WTC11 (cell line): Measurements from ENCODE around the gene H2AZ2. TPM values are rescaled to one million over a fixed set of nuclear protein-coding genes. Genes with fewer than 3 reads are reported as not detected.

ENCODE experiments used
- ATAC-seq: fragments of 200-7000 bp; cut with Tn5 transposase; 2 replicates; pipeline ENCODE4 v1.10.0; 2021; ENCODE audit warnings: mild to moderate bottlenecking, moderate library complexity
- CTCF ChIA-PET: fragments of 300-600 bp; sonication (Branson Sonifier 250); formaldehyde crosslinking; loops from one replicate; lab custom pipeline; 2021; ENCODE audit warnings: antibody characterized with exemption; lab: Charles Lee
- POLR2A ChIA-PET: fragments of 350-600 bp; sonication (Branson Sonifier 250); formaldehyde crosslinking; loops from one replicate; lab custom pipeline; 2021; ENCODE audit warnings: antibody characterized with exemption; lab: Charles Lee
- DNase-seq: peaks from one replicate; pipeline ENCODE4 v3.0.0; 2021; ENCODE audit warnings: low spot score
- H3K27ac Mint-ChIP-seq: 2 replicates; pipeline ENCODE4 v1.8.0; 2021; ENCODE audit warnings: mixed read lengths
- H3K27me3 Mint-ChIP-seq: 2 replicates; pipeline ENCODE4 v1.8.0; 2021; ENCODE audit warnings: low read depth, mild to moderate bottlenecking, moderate library complexity, mixed read lengths
- H3K36me3 Mint-ChIP-seq: 2 replicates; pipeline ENCODE4 v1.8.0; 2021; ENCODE audit warnings: mixed read lengths
- H3K4me1 Mint-ChIP-seq: 2 replicates; pipeline ENCODE4 v1.8.0; 2022; ENCODE audit warnings: mixed read lengths
- H3K4me3 Mint-ChIP-seq: 2 replicates; pipeline ENCODE4 v1.8.0; 2021; ENCODE audit warnings: mild to moderate bottlenecking, moderate library complexity, mixed read lengths
- H3K9me3 Mint-ChIP-seq: 2 replicates; pipeline ENCODE4 v1.8.0; 2021; ENCODE audit warnings: mixed read lengths
- AFF4 ChIP-seq: sonication (generic); formaldehyde crosslinking; IDR thresholded peaks from 2 replicates; pipeline ENCODE4 v1.8.1; 2023; ENCODE audit warnings: mild to moderate bottlenecking, missing genetic modification reagents, borderline replicate concordance
- CTCF ChIP-seq: fragments of 200-600 bp; IDR thresholded peaks from 2 replicates; pipeline ENCODE4 v1.8.0; 2022; ENCODE audit warnings: antibody characterized with exemption
- FOXJ3 ChIP-seq: sonication (generic); formaldehyde crosslinking; IDR thresholded peaks from 2 replicates; pipeline ENCODE4 v1.9.0; 2021; ENCODE audit warnings: missing genetic modification reagents, mild to moderate bottlenecking, borderline replicate concordance
- GABPB1 ChIP-seq: sonication (generic); formaldehyde crosslinking; IDR thresholded peaks from 2 replicates; pipeline ENCODE4 v1.8.1; 2023; ENCODE audit warnings: mild to moderate bottlenecking, missing genetic modification reagents
- HMGA2 ChIP-seq: fragments of 250-450 bp; sonication (Bioruptor Pico); IDR thresholded peaks from 2 replicates; pipeline ENCODE4 v1.4.0; 2021; ENCODE audit warnings: mild to moderate bottlenecking, moderate library complexity
- IRF2 ChIP-seq: sonication (generic); formaldehyde crosslinking; IDR thresholded peaks from 2 replicates; pipeline ENCODE4 v1.8.0; 2022; ENCODE audit warnings: low read depth, missing genetic modification reagents, borderline replicate concordance
- MAX ChIP-seq: sonication (generic); formaldehyde crosslinking; IDR thresholded peaks from 2 replicates; pipeline ENCODE4 v1.8.0; 2022; ENCODE audit warnings: mild to moderate bottlenecking, missing genetic modification reagents
- PRRX2 ChIP-seq: fragments of 250-450 bp; sonication (Bioruptor Pico); IDR thresholded peaks from 2 replicates; pipeline ENCODE4 v1.8.0; 2021; ENCODE audit warnings: mild to moderate bottlenecking
- RELA ChIP-seq: sonication (generic); formaldehyde crosslinking; IDR thresholded peaks from 2 replicates; pipeline ENCODE4 v1.8.1; 2022; ENCODE audit warnings: missing genetic modification reagents, mild to moderate bottlenecking, borderline replicate concordance
- RORB ChIP-seq: fragments of 250-450 bp; sonication (Bioruptor Pico); IDR thresholded peaks from 2 replicates; pipeline ENCODE4 v1.9.0; 2021; ENCODE audit warnings: mild to moderate bottlenecking
- TEAD4 ChIP-seq: sonication (generic); formaldehyde crosslinking; IDR thresholded peaks from 2 replicates; pipeline ENCODE4 v1.8.0; 2022; ENCODE audit warnings: mild to moderate bottlenecking, missing genetic modification reagents
- ZBTB21 ChIP-seq: sonication (generic); formaldehyde crosslinking; IDR thresholded peaks from 2 replicates; pipeline ENCODE4 v1.8.1; 2023; ENCODE audit warnings: mild to moderate bottlenecking, missing genetic modification reagents, borderline replicate concordance
- ZNF281 ChIP-seq: sonication (generic); formaldehyde crosslinking; IDR thresholded peaks from 2 replicates; pipeline ENCODE4 v1.8.0; 2023; ENCODE audit warnings: mild to moderate bottlenecking, missing genetic modification reagents
- ZNF317 ChIP-seq: sonication (generic); formaldehyde crosslinking; IDR thresholded peaks from 2 replicates; pipeline ENCODE4 v1.8.1; 2023; ENCODE audit warnings: low read depth, mild to moderate bottlenecking, moderate library complexity, missing genetic modification reagents, borderline replicate concordance
- ZNF423 ChIP-seq: fragments of 250-450 bp; sonication (Bioruptor Pico); IDR thresholded peaks from 2 replicates; pipeline ENCODE4 v2.1.2; 2022; ENCODE audit warnings: mild to moderate bottlenecking, moderate library complexity
- ZNF425 ChIP-seq: fragments of 250-450 bp; sonication (Bioruptor Pico); conservative IDR thresholded peaks from 2 replicates; pipeline ENCODE4 v1.9.0; 2021; ENCODE audit warnings: mild to moderate bottlenecking
- ZNF532 ChIP-seq: fragments of 250-450 bp; sonication (Bioruptor Pico); IDR thresholded peaks from 2 replicates; pipeline ENCODE4 v1.9.0; 2021; ENCODE audit warnings: mild to moderate bottlenecking, borderline replicate concordance
- total RNA-seq: library from RNA; stranded (reverse); gene quantifications from 3 replicates; pipeline ENCODE4 v1.2.3, GENCODE V29; 2021
- TF ChIP-seq, protein P1 (sequence below): fragments of 250-450 bp; sonication (Bioruptor Pico); IDR thresholded peaks from 2 replicates; pipeline ENCODE4 v2.1.2; 2022; ENCODE audit warnings: mild to moderate bottlenecking, moderate library complexity

Gene H2AZ2
- total RNA-seq, 1 experiment from 2014 or later: 178 TPM

GRCh38 chr7:44885394-44886317 is 37.8 kb upstream of the H2AZ2 start, which contains the start of gene PURB:
Gene PURB, minus strand, starts transcription at chr7:44885530. Its CDS starts 182 bp downstream, at chr7:44885348.
- Mint-ChIP-seq H3K27ac (peak within 1 kb of the TSS; percentile 99), H3K27me3 (no peaks in the 10 kb centered on the region), H3K9me3 (no peaks in the 10 kb centered on the region), H3K36me3 (peaks cover 15% of the 10 kb centered on the region), H3K4me1 (peaks cover 38% of the 10 kb centered on the region), H3K4me3 (peak within 1 kb of the TSS; percentile 95)
- ATAC-seq (peak; percentile 88), DNase-seq (peak; percentile 90)
- CTCF ChIA-PET: interaction anchor here (1.2 to 2.3 kb wide), 3 partner anchors 29 to 38 kb away, joined by 5 to 8 read pairs (median 6); partner anchors contain the start of gene H2AZ2
- POLR2A ChIA-PET: interaction anchor here (0.6 to 1.7 kb wide), 7 partner anchors 9 to 312 kb away, joined by 3 to 7 read pairs (median 5); partner anchors contain the start of genes DDX56, H2AZ2 and TBRG4
- TF ChIP-seq ZBTB21: no peak
- TF ChIP-seq AFF4 (CRISPR knock-in tag): no peak
- TF ChIP-seq IRF2 (CRISPR knock-in tag): no peak
- TF ChIP-seq CTCF: no peak
- peak; percentile 55; the same call in 1 of the 2 replicates for TF ChIP-seq ZNF281 (CRISPR knock-in tag)
- TF ChIP-seq ZNF317 (CRISPR knock-in tag): no peak
- no peak for TF ChIP-seq RORB (CRISPR knock-in tag)
- TF ChIP-seq ZNF425 (CRISPR knock-in tag): no peak
- TF ChIP-seq HMGA2 (CRISPR knock-in tag): no peak
- no peak for TF ChIP-seq PRRX2
- TF ChIP-seq GABPB1: peak; percentile 77
- no peak for TF ChIP-seq RELA
- TF ChIP-seq FOXJ3: no peak
- TF ChIP-seq, protein P1, sequence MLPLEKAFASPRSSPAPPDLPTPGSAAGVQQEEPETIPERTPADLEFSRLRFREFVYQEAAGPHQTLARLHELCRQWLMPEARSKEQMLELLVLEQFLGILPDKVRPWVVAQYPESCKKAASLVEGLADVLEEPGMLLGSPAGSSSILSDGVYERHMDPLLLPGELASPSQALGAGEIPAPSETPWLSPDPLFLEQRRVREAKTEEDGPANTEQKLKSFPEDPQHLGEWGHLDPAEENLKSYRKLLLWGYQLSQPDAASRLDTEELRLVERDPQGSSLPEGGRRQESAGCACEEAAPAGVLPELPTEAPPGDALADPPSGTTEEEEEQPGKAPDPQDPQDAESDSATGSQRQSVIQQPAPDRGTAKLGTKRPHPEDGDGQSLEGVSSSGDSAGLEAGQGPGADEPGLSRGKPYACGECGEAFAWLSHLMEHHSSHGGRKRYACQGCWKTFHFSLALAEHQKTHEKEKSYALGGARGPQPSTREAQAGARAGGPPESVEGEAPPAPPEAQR (CRISPR knock-in tag): no peak
- peak; percentile 60; the same call in 1 of the 2 replicates for TF ChIP-seq MAX
- TF ChIP-seq ZNF532 (CRISPR knock-in tag): no peak
- no peak for TF ChIP-seq TEAD4 (CRISPR knock-in tag)
- no peak for TF ChIP-seq ZNF423 (CRISPR knock-in tag)
